ENCODE data around the gene KCNQ1OT1.

The KCNQ1OT1 gene

GRCh38 chr11:2730272-2731129 is 30.7 kb upstream of the KCNQ1OT1 start:
- no peak for TF ChIP-seq CTCF (IDR thresholded peaks at IDR 0.05; ENCODE audit: insufficient read depth, missing control alignments)
- DNase-seq (ENCODE audit: insufficient read length, low spot score) (no peak), FAIRE-seq (no peak)

GRCh38 chr11:2729841-2730240 is 30.0 kb upstream of the KCNQ1OT1 start:
- DNase-seq (ENCODE audit: insufficient read length, low spot score) (no peak), FAIRE-seq (no peak)
- no peak for TF ChIP-seq CTCF (IDR thresholded peaks at IDR 0.05; ENCODE audit: insufficient read depth, missing control alignments)

- DNase-seq (ENCODE audit: insufficient read length, low spot score), result no peak
- no peak for TF ChIP-seq CTCF (IDR thresholded peaks at IDR 0.05; ENCODE audit: insufficient read depth, missing control alignments)
- FAIRE-seq, result no peak
Observed at GRCh38 chr11:2728663-2729332, 29.0 kb upstream of the KCNQ1OT1 start.

- FAIRE-seq (no peak), DNase-seq (ENCODE audit: insufficient read length, low spot score) (no peak)
- TF ChIP-seq CTCF (IDR thresholded peaks at IDR 0.05; ENCODE audit: insufficient read depth, missing control alignments), result no peak
Observed at GRCh38 chr11:2728128-2728662, 28.4 kb upstream of the KCNQ1OT1 start.

GRCh38 chr11:2726964-2727363 is 27.2 kb upstream of the KCNQ1OT1 start:
- DNase-seq (ENCODE audit: insufficient read length, low spot score) (no peak), FAIRE-seq (no peak)
- TF ChIP-seq CTCF (IDR thresholded peaks at IDR 0.05; ENCODE audit: insufficient read depth, missing control alignments), result no peak

- no peak for DNase-seq (ENCODE audit: insufficient read length, low spot score)
- no peak for FAIRE-seq
- TF ChIP-seq CTCF (IDR thresholded peaks at IDR 0.05; ENCODE audit: insufficient read depth, missing control alignments), result no peak
Observed at GRCh38 chr11:2725368-2726300, 25.8 kb upstream of the KCNQ1OT1 start.
